ENCODE results near the gene PREX1. TPM values are rescaled to one million over a fixed set of nuclear protein-coding genes. Genes with fewer than 3 reads are reported as not detected.

Gene PREX1
- total RNA-seq, 1 donor from 2014 or later = 80.3 TPM

GRCh38 chr20:48843057-48843806 lies 15.4 kb upstream of the PREX1 start:
- H3K36me3 Mint-ChIP-seq (ENCODE audit: low read depth) = no peaks in the 10 kb centered on the region
- intact Hi-C loops (cut with micrococcal nuclease) = no loop called here
- no peaks in the 10 kb centered on the region for H3K9me3 Mint-ChIP-seq
- peaks cover 16% of the 10 kb centered on the region for H3K27me3 Mint-ChIP-seq (ENCODE audit: low read depth)
- no peak overlapping the region for H3K27ac Mint-ChIP-seq
- H3K4me3 Mint-ChIP-seq (ENCODE audit: low read depth) = no peak overlapping the region
- DNase-seq (ENCODE audit: low spot score) = no peak
- H3K4me1 Mint-ChIP-seq (ENCODE audit: low read depth) = peaks cover 30% of the 10 kb centered on the region

- Mint-ChIP-seq H3K9me3 (no peaks in the 10 kb centered on the region), H3K27ac (no peak overlapping the region), H3K27me3 (ENCODE audit: low read depth) (peaks cover 24% of the 10 kb centered on the region), H3K4me1 (ENCODE audit: low read depth) (peaks cover 22% of the 10 kb centered on the region), H3K36me3 (ENCODE audit: low read depth) (no peaks in the 10 kb centered on the region), H3K4me3 (ENCODE audit: low read depth) (no peak overlapping the region)
- DNase-seq (ENCODE audit: low spot score) = no peak
- intact Hi-C loops (cut with micrococcal nuclease) = no loop called here
Observed at GRCh38 chr20:48841875-48842529, 14.2 kb upstream of the PREX1 start.

- H3K36me3 Mint-ChIP-seq (ENCODE audit: low read depth) = no peaks in the 10 kb centered on the region
- intact Hi-C loops (cut with micrococcal nuclease) = no loop called here
- peaks cover 18% of the 10 kb centered on the region for H3K4me1 Mint-ChIP-seq (ENCODE audit: low read depth)
- no peak overlapping the region for H3K27ac Mint-ChIP-seq
- peaks cover 26% of the 10 kb centered on the region for H3K27me3 Mint-ChIP-seq (ENCODE audit: low read depth)
- no peak for DNase-seq (ENCODE audit: low spot score)
- H3K9me3 Mint-ChIP-seq = no peaks in the 10 kb centered on the region
- H3K4me3 Mint-ChIP-seq (ENCODE audit: low read depth) = no peak overlapping the region
Observed at GRCh38 chr20:48841196-48841874, 13.5 kb upstream of the PREX1 start.

GRCh38 chr20:48839154-48839917 lies 11.5 kb upstream of the PREX1 start:
- Mint-ChIP-seq H3K4me3 (ENCODE audit: low read depth) (no peak overlapping the region), H3K9me3 (no peaks in the 10 kb centered on the region)
- no peak for DNase-seq (ENCODE audit: low spot score)

GRCh38 chr20:48837014-48837413 lies 9.2 kb upstream of the PREX1 start:
- no peak overlapping the region for H3K4me3 Mint-ChIP-seq (ENCODE audit: low read depth)
- H3K9me3 Mint-ChIP-seq = no peaks in the 10 kb centered on the region
- peaks cover 30% of the 10 kb centered on the region for H3K27me3 Mint-ChIP-seq (ENCODE audit: low read depth)
- H3K4me1 Mint-ChIP-seq (ENCODE audit: low read depth) = peaks cover 6% of the 10 kb centered on the region
- intact Hi-C loops (cut with micrococcal nuclease) = no loop called here
- H3K27ac Mint-ChIP-seq = no peak overlapping the region
- H3K36me3 Mint-ChIP-seq (ENCODE audit: low read depth) = no peaks in the 10 kb centered on the region
- DNase-seq (ENCODE audit: low spot score) = no peak

More at GRCh38 chr20:48839154-48839917, 11.5 kb upstream of the PREX1 start:
- intact Hi-C loops (cut with micrococcal nuclease) = no loop called here
- H3K27ac Mint-ChIP-seq = peak overlapping the region; percentile 5
- H3K36me3 Mint-ChIP-seq (ENCODE audit: low read depth) = no peaks in the 10 kb centered on the region
- H3K27me3 Mint-ChIP-seq (ENCODE audit: low read depth) = peaks cover 35% of the 10 kb centered on the region
- peaks cover 9% of the 10 kb centered on the region for H3K4me1 Mint-ChIP-seq (ENCODE audit: low read depth)

GRCh38 chr20:48835390-48835789 lies 7.6 kb upstream of the PREX1 start:
- Mint-ChIP-seq H3K9me3 (no peaks in the 10 kb centered on the region), H3K4me1 (ENCODE audit: low read depth) (peaks cover 10% of the 10 kb centered on the region), H3K4me3 (ENCODE audit: low read depth) (no peak overlapping the region), H3K36me3 (ENCODE audit: low read depth) (no peaks in the 10 kb centered on the region), H3K27me3 (ENCODE audit: low read depth) (peaks cover 39% of the 10 kb centered on the region), H3K27ac (no peak overlapping the region)
- no peak for DNase-seq (ENCODE audit: low spot score)
- intact Hi-C loops (cut with micrococcal nuclease) = no loop called here

GRCh38 chr20:48834278-48834677 lies 6.5 kb upstream of the PREX1 start:
- intact Hi-C loops (cut with micrococcal nuclease) = no loop called here
- H3K27me3 Mint-ChIP-seq (ENCODE audit: low read depth) = peaks cover 45% of the 10 kb centered on the region
- no peak overlapping the region for H3K4me3 Mint-ChIP-seq (ENCODE audit: low read depth)
- no peak overlapping the region for H3K27ac Mint-ChIP-seq
- H3K36me3 Mint-ChIP-seq (ENCODE audit: low read depth) = no peaks in the 10 kb centered on the region
- no peaks in the 10 kb centered on the region for H3K9me3 Mint-ChIP-seq
- no peak for DNase-seq (ENCODE audit: low spot score)
- H3K4me1 Mint-ChIP-seq (ENCODE audit: low read depth) = peaks cover 10% of the 10 kb centered on the region

- Mint-ChIP-seq H3K4me3 (ENCODE audit: low read depth) (no peak overlapping the region), H3K27me3 (ENCODE audit: low read depth) (peaks cover 44% of the 10 kb centered on the region), H3K36me3 (ENCODE audit: low read depth) (no peaks in the 10 kb centered on the region), H3K9me3 (no peaks in the 10 kb centered on the region), H3K4me1 (ENCODE audit: low read depth) (peaks cover 12% of the 10 kb centered on the region), H3K27ac (no peak overlapping the region)
- DNase-seq (ENCODE audit: low spot score) = no peak
- intact Hi-C loops (cut with micrococcal nuclease) = no loop called here
Observed at GRCh38 chr20:48832405-48832730, 4.6 kb upstream of the PREX1 start.

- DNase-seq (ENCODE audit: low spot score) = no peak
- Mint-ChIP-seq H3K36me3 (ENCODE audit: low read depth) (peaks cover 4% of the 10 kb centered on the region), H3K27ac (no peak overlapping the region), H3K9me3 (no peaks in the 10 kb centered on the region), H3K27me3 (ENCODE audit: low read depth) (peaks cover 42% of the 10 kb centered on the region), H3K4me3 (ENCODE audit: low read depth) (no peak overlapping the region), H3K4me1 (ENCODE audit: low read depth) (peaks cover 13% of the 10 kb centered on the region)
- intact Hi-C loops (cut with micrococcal nuclease) = no loop called here
Observed at GRCh38 chr20:48831718-48832404, 4.1 kb upstream of the PREX1 start.

GRCh38 chr20:48830826-48831318 lies 3.1 kb upstream of the PREX1 start:
- peaks cover 13% of the 10 kb centered on the region for H3K36me3 Mint-ChIP-seq (ENCODE audit: low read depth)
- no peaks in the 10 kb centered on the region for H3K9me3 Mint-ChIP-seq
- intact Hi-C loops (cut with micrococcal nuclease) = no loop called here
- H3K4me3 Mint-ChIP-seq (ENCODE audit: low read depth) = no peak overlapping the region
- H3K27me3 Mint-ChIP-seq (ENCODE audit: low read depth) = peaks cover 44% of the 10 kb centered on the region
- peaks cover 16% of the 10 kb centered on the region for H3K4me1 Mint-ChIP-seq (ENCODE audit: low read depth)
- no peak overlapping the region for H3K27ac Mint-ChIP-seq
- no peak for DNase-seq (ENCODE audit: low spot score)

- H3K36me3 Mint-ChIP-seq (ENCODE audit: low read depth) = peaks cover 22% of the 10 kb centered on the region
- DNase-seq (ENCODE audit: low spot score) = no peak
- intact Hi-C loops (cut with micrococcal nuclease) = loop anchor here (5.0 kb wide), 1 partner anchor 77 kb away; no protein-coding TSS in a partner anchor
- H3K27me3 Mint-ChIP-seq (ENCODE audit: low read depth) = peaks cover 35% of the 10 kb centered on the region
- no peaks in the 10 kb centered on the region for H3K9me3 Mint-ChIP-seq
- peaks cover 23% of the 10 kb centered on the region for H3K4me1 Mint-ChIP-seq (ENCODE audit: low read depth)
- peak overlapping the region; percentile 5 for H3K4me3 Mint-ChIP-seq (ENCODE audit: low read depth)
- H3K27ac Mint-ChIP-seq = no peak overlapping the region
Observed at GRCh38 chr20:48829940-48830339, 2.1 kb upstream of the PREX1 start.

All from activated T-helper 2 cell treated with anti-CD3 and anti-CD28 coated beads, Interferon-gamma antibody, Interleukin-2, Interleukin-4, amounts not matched to agents 10 μg/mL and 5 μg/mL and 100 μg/mL, durations not matched to agents 14 hours and 24 hours and 36 hours (primary cell).